GM21447 (cell line): ENCODE data around the gene PSMD14.

ENCODE experiments used
- ATAC-seq: cut with Tn5 transposase; IDR thresholded peaks from one replicate; pipeline ENCODE4 v1.9.1; 2021; ENCODE audit not compliant: unreplicated experiment

The PSMD14 gene

DNA sequence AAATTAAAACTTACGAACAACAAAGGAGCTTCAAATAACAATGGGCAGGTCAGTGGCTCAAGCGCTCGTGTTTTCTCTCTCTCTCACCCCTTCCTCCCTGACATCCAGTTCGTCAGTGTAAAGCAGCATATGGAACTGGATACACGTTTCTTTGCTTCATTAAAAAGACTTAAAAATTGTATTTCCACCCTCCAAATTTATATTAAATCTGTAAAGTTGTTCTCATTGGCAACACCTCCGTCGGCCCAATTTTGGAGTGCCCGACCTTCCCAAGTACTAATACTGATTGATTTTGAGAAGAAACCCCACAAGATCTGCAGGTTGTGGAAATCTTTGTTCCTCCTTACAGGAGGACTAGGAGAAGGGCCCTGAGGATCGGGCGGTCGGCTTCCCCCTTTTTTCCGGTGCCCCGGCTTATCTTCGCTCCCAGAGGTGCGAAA lies 110.1 kb downstream of the PSMD14 start:
- ATAC-seq: no peak

DNA sequence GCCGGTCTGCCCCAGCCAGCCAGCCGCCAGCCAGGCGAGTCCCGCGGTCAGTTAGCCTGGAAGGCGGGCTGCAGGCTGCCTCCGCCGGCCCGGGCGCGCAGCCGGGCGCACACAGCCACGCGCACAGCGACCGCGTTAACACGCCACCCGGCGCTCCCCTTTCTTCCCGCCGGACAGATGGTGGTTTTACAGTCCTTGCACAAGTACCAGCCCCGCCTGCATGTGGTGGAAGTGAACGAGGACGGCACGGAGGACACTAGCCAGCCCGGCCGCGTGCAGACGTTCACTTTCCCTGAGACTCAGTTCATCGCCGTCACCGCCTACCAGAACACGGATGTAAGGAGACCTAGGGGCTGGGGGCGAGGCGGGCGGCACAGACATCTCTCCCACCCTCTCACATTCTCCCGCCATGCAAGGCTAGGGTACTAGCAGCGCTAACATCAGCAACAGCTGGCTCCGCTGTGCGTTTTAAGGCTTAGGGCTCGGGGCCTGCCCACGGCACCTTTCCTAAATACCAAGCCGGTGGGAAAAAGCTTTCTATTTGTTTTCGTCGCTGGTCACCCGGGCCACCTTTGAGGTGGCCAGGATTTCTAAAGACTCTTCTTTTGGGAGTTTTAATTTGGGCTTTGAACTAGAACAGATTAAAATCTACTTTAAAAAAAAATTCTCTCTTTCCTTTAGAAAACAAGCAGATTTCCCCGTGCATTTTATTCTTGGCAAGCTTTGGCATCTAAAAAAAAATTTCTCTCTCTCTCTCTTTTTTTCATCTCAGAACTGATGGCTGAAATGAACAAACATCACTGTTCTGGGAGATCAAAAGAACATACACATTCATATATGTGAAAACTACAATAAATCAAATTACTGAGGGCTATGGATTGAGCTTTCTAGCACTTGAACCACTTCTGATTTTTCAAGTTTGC lies 110.8 kb downstream of the PSMD14 start:
- ATAC-seq: no peak

DNA sequence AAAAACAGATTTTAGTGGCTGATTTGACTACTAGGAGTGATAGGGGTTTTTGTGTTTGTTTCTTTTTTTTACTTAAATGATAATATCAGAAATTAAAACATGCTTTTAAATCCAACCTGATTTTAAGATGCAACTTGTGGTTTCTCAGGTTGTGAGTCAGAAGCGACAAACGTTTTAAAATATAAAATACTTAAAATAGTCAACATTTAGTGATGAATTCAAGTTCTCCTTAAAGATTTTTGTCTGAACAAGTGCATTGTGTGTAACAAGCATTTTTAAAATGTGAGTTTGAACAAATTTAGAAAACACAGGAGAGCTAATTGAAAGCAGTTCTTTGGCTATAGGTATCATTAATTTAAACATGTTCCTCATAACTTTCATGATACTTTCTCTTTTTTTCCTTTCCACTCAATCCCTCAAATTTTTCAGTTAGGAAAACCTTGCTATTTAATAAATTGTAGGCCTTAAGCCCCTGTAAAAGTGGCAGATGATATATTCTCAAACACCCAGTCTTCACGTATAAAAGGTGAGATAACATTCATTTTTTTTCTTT lies 111.5 kb downstream of the PSMD14 start:
- ATAC-seq: no peak

DNA sequence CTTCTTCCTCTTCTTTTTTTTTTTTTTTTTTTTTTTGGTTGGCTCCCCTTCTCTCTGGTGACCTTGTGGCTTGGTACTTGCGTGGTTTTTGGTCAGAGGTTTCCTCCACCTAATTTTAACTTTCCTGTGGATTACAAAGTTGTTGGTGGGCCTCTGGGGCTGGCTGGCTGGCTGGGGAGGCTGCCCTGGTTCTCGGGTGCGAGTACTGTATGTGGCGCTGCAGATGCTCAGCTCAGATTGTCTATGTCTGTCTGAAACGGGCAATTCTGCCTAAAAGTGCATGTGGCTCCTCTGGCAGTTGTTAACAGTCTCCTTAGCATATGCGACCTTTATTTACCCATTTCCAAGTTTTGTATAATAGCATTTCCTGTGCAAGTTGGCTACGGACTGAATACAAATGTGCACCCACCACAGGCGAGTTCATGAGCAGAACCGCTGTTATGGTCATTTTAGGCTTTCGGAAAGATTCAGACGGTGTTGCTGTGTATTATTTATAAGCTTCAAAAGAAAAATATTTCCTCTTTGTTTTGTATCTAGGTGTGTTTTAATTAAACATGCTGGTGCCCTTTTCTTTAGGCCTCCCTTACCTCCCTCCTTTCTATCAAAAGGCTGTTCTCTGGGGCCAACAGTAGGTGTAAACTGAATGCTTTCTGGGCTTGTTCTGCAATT lies 112.3 kb downstream of the PSMD14 start:
- no peak for ATAC-seq

DNA sequence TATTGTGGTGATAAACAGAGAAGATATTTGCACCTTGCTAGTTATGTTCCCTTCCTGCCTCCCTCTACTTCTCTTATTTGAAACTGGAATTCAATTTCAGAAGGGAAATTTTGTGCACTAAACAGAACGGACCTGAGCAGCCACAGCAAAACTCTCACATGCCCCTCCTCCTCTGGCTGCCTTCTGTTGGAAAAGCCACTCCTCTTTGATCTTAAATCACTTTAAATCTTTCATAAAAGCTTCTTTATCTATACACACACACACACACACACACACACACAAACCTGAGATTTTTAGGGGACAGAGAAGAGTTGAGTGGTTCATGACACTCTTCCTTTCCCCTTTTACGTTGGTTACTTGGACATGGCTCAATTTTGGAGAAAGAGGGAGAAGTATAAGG lies 113.5 kb downstream of the PSMD14 start:
- ATAC-seq: no peak

DNA sequence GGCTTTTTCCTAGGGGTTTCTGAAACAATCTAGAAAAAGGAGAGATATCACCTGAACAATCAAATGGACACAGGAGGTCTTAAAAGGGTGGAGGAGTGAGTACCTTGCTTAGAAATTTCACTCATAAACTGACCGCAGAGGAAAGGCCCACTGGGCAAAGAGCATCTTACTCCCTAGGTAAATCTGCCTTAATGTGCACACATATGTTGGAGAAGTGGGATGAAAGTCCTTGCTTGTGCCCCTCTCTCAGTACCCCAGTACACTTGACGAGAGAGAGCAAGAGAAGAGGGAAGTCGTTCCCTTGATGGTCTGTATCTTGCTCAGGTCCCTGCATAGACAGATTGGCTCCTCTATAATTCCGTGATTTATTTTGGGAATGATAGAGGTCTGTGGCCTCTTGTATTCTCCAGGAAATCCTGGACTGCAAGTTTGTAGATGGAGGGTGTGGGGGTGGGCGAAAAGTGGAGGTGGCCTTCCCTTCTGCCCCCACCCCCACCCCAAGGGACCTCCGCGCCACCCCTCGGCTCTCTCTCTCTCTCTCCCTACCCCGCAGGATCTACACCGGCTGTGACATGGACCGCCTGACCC lies 114.7 kb downstream of the PSMD14 start:
- ATAC-seq: no peak

DNA sequence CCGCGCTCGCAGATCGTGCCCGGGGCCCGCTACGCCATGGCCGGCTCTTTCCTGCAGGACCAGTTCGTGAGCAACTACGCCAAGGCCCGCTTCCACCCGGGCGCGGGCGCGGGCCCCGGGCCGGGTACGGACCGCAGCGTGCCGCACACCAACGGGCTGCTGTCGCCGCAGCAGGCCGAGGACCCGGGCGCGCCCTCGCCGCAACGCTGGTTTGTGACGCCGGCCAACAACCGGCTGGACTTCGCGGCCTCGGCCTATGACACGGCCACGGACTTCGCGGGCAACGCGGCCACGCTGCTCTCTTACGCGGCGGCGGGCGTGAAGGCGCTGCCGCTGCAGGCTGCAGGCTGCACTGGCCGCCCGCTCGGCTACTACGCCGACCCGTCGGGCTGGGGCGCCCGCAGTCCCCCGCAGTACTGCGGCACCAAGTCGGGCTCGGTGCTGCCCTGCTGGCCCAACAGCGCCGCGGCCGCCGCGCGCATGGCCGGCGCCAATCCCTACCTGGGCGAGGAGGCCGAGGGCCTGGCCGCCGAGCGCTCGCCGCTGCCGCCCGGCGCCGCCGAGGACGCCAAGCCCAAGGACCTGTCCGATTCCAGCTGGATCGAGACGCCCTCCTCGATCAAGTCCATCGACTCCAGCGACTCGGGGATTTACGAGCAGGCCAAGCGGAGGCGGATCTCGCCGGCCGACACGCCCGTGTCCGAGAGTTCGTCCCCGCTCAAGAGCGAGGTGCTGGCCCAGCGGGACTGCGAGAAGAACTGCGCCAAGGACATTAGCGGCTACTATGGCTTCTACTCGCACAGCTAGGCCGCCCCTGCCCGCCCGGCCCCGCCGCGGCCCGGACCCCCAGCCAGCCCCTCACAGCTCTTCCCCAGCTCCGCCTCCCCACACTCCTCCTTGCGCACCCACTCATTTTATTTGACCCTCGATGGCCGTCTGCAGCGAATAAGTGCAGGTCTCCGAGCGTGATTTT lies 115.5 kb downstream of the PSMD14 start:
- no peak for ATAC-seq

DNA sequence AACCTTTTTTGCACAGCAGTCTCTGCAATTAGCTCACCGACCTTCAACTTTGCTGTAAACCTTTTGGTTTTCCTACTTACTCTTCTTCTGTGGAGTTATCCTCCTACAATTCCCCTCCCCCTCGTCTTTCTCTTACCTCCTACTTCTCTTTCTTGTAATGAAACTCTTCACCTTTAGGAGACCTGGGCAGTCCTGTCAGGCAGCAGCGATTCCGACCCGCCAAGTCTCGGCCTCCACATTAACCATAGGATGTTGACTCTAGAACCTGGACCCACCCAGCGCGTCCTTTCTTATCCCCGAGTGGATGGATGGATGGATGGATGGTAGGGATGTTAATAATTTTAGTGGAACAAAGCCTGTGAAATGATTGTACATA lies 116.2 kb downstream of the PSMD14 start:
- no peak for ATAC-seq

DNA sequence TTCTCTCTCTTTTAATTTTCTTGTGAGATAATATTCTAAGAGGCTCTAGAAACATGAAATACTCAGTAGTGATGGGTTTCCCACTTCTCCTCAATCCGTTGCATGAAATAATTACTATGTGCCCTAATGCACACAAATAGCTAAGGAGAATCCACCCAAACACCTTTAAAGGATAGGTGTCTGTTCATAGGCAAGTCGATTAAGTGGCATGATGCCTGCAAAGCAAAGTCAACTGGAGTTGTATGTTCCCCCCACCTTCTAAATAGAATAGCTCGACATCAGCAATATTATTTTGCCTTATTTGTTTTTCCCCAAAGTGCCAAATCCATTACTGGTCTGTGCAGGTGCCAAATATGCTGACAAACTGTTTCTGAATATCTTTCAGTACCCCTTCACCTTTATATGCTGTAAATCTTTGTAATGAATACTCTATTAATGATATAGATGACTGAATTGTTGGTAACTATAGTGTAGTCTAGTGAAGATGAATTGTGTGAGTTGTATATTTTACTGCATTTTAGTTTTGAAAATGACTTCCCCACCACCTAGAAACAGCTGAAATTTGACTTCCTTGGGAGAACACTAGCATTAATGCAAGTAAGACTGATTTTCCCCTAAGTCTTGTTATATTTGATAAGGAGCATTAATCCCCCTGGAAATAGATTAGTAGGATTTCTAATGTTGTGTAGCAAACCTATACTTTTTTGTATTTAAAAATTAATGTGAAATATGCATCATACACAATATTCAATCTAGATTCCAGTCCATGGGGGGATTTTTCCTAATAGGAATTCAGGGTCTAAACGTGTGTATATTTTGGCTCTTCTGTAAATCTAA lies 116.9 kb downstream of the PSMD14 start:
- ATAC-seq: no peak

DNA sequence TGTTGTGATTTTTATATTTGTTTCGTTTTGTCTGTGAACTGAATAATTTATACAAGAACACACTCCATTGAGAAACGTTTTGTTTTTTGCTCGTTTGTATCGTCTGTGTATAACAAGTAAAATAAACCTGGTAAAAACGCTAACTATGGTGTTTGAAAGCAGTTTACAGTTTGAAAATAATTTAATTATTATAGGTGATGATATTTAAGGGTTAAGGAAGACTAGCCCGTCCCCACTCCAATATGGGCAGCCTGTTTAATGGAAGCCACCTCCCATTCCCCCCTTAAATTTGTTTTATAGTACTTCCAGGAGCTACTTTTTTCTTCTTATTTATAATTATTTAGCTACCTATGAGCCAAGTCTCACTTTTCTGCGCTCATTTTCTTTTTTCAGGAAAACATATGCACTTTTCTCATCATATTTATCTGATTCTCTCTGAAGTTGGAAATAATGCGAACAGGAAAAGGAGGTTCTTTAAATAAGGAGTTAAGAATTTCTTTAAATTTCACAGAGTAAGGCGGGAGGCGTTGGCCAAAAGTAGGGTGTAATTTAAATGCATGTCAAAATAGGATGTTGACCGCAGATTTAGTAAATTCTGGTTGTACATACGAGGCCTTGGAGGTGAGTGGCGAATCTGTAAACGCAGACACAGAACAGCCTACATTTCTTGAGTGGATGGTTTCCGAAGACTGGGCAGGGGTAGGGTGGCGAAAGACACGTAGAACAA lies 117.7 kb downstream of the PSMD14 start:
- no peak for ATAC-seq

DNA sequence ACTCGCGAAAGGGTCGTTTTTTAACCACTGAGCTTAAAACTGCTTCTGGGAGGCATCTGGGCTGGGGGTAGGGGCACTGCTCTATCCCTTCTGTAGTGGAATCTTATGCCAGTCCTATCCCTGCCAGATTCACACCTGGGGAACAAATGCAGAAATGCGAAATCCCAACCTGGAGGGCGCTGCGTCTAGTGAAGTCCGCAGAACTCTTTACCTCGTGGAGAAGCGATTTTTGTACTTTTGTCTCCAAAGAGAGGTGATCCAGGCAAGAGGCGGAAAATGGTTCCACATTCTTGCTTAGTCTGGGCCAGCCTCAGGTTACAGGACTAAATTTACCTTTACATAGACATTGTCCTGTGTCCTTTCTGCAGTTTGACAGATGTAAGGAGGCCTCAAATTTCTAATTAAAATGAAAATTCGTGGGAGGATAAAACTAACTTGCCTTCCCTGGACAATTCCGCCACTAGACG lies 118.3 kb downstream of the PSMD14 start:
- no peak for ATAC-seq

DNA sequence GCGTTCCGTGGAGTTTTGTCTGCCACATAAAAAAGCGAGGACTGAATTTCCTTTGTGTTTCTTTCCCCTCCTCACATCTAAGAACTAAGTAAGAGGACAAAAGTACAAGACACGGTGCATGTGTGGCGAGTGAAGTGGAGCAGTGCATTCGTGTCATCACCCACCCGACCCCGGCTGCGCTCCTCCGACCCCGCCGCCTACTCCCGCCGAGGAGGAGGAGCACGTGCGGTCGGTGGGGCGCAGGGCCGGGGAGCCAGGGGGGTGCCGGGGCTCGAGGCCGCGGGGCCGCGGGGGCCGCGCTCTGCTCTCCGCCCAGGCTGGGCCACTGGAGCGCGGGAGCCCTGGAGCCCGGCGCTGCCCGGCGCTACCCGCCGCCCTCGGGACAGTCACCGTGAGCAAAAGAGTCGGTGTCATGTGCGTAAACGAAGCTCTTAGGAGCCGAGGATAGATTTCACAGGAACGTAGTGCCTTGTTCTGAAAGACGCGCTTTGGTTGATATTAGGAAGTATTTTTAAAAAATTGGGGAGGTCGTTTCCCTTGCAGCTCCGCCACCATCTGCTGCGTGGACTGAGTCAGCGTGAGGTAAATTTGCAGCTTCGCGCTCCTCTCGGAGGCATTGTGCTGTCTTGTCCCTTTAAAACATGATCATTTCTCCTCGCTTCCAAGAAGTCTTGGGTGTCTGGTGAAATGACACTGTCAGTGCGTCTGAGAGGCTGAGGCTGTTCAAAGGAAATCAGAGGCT lies 118.9 kb downstream of the PSMD14 start:
- no peak for ATAC-seq

DNA sequence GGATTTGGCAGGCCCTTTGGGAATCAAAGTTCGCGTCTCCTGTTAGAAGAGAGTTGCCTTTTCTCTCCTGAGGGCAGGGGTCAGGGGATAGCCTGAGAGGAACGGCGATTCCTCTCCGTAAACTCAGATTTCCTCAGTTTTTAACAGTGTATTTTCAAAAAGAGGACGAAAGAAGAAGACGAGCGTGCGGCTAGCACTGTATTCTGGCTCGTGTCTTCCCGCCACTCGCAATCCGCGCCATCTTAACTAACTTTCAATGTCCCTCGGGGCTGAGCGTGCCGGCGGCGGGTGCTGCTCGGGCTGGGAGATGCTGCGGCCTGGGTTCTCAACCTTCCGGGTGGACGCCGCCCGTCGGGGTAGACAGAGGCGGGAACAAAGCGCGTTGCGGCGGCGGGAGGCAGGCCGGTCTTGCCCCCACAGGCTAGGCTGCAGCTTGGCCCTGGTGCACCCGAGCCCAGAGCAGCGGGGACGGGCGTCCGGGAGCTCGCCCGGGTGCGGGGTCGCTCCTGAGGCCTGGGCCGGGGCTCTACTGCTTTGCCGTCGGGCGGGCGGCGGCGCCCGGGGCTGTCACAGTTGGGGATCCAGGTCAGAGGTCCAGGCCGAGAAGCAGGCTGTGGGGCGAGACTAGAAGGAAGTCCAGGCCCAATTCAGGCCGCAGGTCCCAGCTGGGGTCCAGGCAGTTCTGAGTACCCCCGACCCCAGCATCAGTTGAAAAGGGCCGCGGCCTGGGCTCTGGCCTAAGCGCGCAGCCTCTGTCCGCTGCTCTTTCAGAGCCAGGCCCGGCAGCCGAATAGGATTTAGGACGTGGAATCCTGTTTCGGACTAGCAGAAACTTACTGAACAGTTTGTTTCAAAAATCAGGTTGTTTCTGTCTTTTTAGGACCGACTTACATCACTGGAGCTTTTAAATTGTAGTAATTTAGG lies 119.7 kb downstream of the PSMD14 start:
- no peak for ATAC-seq

DNA sequence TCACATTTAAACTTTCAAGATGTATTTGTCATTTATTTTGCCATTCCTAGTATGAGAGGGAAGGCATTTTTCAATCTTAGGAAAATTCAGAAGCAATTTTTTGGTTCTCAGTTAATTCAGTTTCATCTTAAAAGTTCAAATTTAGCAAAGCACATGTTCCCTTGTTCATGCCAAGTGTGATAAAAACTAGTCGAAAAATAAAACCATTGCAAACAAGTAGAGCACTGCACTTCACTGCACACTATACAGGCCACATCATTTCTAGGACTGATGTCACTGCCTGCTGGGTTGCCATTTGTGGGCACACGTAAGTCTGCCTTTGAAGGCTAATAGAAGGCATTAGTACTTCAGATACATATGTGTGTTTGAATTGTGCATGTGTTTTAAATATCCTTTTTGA lies 122.2 kb downstream of the PSMD14 start:
- no peak for ATAC-seq

DNA sequence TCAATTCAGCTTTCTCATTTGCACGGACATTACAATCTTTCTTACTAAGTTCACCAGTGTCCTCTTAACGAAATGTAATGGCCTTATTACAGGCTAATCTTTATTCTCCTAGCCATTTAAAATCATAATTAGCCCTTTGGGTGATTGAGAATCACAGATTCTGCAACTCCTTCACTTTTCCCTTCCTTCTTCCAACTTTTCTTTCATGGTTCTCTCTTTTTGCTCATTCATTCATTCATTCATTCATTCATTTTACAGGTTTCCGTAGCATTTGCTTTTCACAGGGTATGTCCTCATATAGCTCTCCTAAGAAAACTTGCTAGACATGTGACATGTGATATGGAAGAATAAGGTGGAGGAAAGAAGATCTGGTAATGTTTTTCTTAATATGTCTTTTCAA lies 123.9 kb downstream of the PSMD14 start:
- ATAC-seq: no peak

DNA sequence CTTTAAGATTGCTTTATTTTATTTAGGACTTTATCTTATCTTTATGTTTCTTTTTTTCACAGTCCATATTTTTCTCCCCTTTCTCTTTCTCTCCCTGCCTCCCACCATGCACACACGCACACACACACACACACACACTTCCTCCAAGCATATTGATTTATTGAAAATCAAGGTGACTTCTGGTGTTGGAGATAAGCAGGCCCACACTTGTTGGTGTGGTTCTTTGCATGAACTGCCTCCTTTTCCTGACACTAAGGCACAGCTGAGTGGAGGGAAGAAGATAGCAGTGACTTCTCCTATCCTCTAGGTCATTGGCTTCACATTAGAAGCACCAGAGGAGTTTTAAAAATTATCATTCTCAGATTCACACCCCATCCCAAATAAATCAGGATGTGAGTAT lies 125.9 kb downstream of the PSMD14 start:
- no peak for ATAC-seq

DNA sequence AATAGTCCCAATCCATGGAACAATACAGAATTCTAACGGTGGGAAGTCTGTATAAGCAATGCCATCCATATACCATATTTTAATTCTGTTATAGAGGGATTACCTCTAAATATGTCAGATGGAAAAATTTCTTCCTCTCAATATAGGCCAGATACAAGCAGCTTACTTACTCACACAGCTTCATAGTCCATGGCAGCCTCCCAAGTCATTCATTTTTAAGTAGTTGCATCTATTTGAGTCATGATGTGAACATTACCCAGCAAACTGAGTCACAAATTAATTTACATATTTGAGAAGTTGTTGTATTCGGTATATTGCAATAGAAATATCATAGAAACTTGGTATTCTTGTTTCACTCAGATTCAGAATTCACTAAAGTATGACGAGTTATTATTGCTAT lies 128.2 kb downstream of the PSMD14 start:
- ATAC-seq: no peak
